Measurements from ENCODE around the gene OPRM1.

The OPRM1 gene

DNA sequence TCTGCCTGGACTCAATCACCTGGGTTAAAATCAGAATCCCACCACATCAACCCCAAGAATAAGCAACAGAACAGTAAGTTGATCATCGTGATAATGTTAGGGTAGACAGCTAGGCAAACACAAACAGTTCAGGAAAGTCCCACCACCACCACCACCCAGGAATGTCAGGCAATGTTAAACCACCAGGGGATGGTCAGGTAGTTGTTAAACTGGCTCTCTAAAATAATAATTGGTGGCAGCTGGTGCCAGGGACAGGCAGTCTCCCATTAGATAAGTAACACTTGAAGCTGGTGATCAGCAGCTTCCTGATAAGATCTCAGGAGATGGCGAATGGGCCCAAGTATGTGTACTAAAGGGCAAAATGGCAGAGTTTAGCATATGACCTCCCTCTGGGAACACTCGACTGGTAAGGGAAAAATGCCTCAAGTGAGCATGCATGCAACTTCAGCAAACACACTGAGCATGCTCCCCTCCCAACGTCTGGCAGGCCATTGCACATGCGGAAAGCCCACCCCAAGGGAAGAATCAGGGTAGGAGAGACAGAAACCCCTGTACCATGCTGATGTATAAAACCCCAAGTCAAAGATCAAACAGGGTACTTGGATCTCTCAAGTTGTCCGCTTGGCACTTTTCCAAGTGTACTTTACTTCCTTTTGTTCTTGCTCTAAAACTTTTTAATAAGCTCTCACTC is 250.9 kb downstream of the OPRM1 start:
- DNase-seq: no peak

GRCh38 chr6:154292066-154292465 is 253.0 kb downstream of the OPRM1 start:
- no peak for DNase-seq

GRCh38 chr6:154292855-154293519 is 253.9 kb downstream of the OPRM1 start:
- DNase-seq: no peak

DNA sequence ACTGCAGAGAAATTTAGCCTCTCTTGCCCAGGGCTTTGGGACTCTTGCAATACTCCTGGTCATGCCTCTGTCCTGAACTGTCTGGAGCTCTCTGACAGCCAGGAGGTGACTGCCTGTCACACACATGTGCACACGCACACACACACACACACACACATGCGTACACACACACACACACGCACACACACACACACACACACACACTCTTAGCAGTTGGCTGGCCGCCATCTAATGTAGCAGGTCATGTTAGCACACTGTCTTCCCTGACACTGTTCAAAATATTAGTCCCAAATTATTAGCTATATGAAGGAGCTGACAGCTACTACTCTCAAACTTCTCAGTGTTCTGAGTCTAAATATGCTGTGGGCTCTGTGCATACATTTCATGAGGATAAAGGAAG is 256.7 kb downstream of the OPRM1 start:
- no peak for DNase-seq

Measured in islet precursor cell (in vitro differentiated cells).